Keratinocyte (primary cell): ENCODE data around the gene FAM180B.

Experiments used
- CTCF ChIP-seq, 3 experiments: IDR thresholded peaks in 1 of 3; conservative IDR thresholded peaks in 1 of 3; optimal IDR thresholded peaks in 1 of 3; 2 replicates in 2 of 3; 3 replicates in 1 of 3; pipeline versions ENCODE3 to v1.5.1; 2011; ENCODE audit warnings: low read length in 3 of 3, mild to moderate bottlenecking in 3 of 3, moderate library complexity in 2 of 3, control low read depth in 1 of 3, inconsistent platforms in 1 of 3; ENCODE audit not compliant: insufficient read depth in 2 of 3; ENCODE audit errors: extremely low read depth in 1 of 3
- EZH2 ChIP-seq: IDR thresholded peaks from one replicate; pipeline ENCODE4 v1.6.1; 2012; ENCODE audit warnings: inconsistent platforms, mild to moderate bottlenecking, low read length, moderate library complexity

DNA sequence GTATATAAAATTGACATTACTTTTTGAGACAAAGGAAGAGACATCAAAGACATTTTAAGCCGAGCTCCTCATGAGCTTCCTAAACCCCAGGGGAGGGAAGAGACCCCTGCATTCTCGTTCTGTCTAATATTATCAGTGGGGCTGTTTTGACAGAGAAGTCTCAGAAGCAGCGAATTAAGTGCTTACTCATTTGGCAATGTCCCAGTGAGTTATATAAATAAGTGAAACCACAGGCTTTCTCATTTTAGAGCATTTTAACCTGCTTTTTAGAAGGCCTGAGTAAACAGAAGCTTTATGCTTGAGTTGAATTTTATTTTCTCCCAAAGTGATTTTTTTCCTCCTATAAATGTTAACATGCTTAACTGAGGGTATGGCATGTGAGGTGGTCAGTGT lies 30.9 kb downstream of the FAM180B start:
- no peak for TF ChIP-seq CTCF (optimal IDR thresholded peaks at IDR 0.05 in 1 of 3, IDR thresholded peaks at IDR 0.05 in 1 of 3, conservative IDR thresholded peaks at IDR 0.05 in 1 of 3; ENCODE audit: extremely low read depth in 1 of 3, insufficient read depth in 2 of 3, low read length in 3 of 3)
- TF ChIP-seq EZH2: no peak
